IgD-negative memory B cell (primary cell): ENCODE results near the gene RSPRY1. TPM values are rescaled to one million over a fixed set of nuclear protein-coding genes. Genes with fewer than 3 reads are reported as not detected.
A peak's percentile ranks its signal among the peaks of the same experiment; 100 is the strongest.
"Not testable (repeated sequence)": the region's sequence is repeated elsewhere in the genome, so short reads cannot be mapped to it uniquely, and the experiment has no call there.

Source experiments
- H3K27ac Mint-ChIP-seq, 3 donors: one replicate each; pipeline ENCODE4 v1.8.0; 2020 to 2022; ENCODE audit warnings: mild to moderate bottlenecking in 3 of 3, mixed read lengths in 3 of 3, moderate library complexity in 1 of 3
- H3K27me3 Mint-ChIP-seq: one replicate; pipeline ENCODE4 v1.8.0; 2021; ENCODE audit warnings: mixed read lengths
- H3K36me3 Mint-ChIP-seq: one replicate; pipeline ENCODE4 v1.8.0; 2020; ENCODE audit warnings: mild to moderate bottlenecking, mixed read lengths
- H3K4me1 Mint-ChIP-seq, 3 donors: one replicate each; pipeline ENCODE4 v1.8.0; 2020 to 2022; ENCODE audit warnings: mixed read lengths in 3 of 3, mild to moderate bottlenecking in 1 of 3
- H3K4me3 Mint-ChIP-seq, 4 donors: one replicate each; pipeline ENCODE4 v1.8.0; 2020 to 2022; ENCODE audit warnings: mild to moderate bottlenecking in 4 of 4, mixed read lengths in 4 of 4, moderate library complexity in 3 of 4
- H3K9me3 Mint-ChIP-seq, 3 donors: one replicate each; pipeline ENCODE4 v1.8.0; 2020 to 2021; ENCODE audit warnings: mixed read lengths in 3 of 3, mild to moderate bottlenecking in 1 of 3
- polyA plus RNA-seq: library from polyadenylated mRNA; unstranded; fragments of 300-500 nt; fragmentation: Illumina TruSeq; gene quantifications from one replicate; pipeline ENCODE4 v1.2.3, GENCODE V29; 2021

Gene RSPRY1
- polyA plus RNA-seq, 1 donor from 2014 or later, result 38.2 TPM

- no peaks in the 10 kb centered on the region for H3K36me3 Mint-ChIP-seq
- no peak overlapping the region for H3K27ac Mint-ChIP-seq
- H3K4me3 Mint-ChIP-seq, result peak overlapping the region in 1 of 4 donors; percentile 81
- H3K4me1 Mint-ChIP-seq, result peaks cover 0 to 9% (median 5%) of the 10 kb centered on the region in 3 donors
- H3K9me3 Mint-ChIP-seq, result no peaks in the 10 kb centered on the region
- no peaks in the 10 kb centered on the region for H3K27me3 Mint-ChIP-seq
Measured at GRCh38 chr16:57258226-57258909, 72.2 kb downstream of the RSPRY1 start.

- peaks cover 0 to 9% (median 5%) of the 10 kb centered on the region in 3 donors for H3K4me1 Mint-ChIP-seq
- no peak overlapping the region for H3K27ac Mint-ChIP-seq
- no peaks in the 10 kb centered on the region for H3K9me3 Mint-ChIP-seq
- no peak overlapping the region for H3K4me3 Mint-ChIP-seq
- no peaks in the 10 kb centered on the region for H3K27me3 Mint-ChIP-seq
- no peaks in the 10 kb centered on the region for H3K36me3 Mint-ChIP-seq
Measured at GRCh38 chr16:57258910-57259475, 72.9 kb downstream of the RSPRY1 start.

- Mint-ChIP-seq H3K27ac (peak overlapping the region in 1 of 3 donors; percentile 8), H3K36me3 (no peaks in the 10 kb centered on the region), H3K4me1 (peaks cover 2 to 9% (median 9%) of the 10 kb centered on the region in 3 donors), H3K4me3 (peak overlapping the region in 2 of 4 donors; percentile 19 to 72), H3K9me3 (no peaks in the 10 kb centered on the region), H3K27me3 (no peaks in the 10 kb centered on the region)
Measured at GRCh38 chr16:57260294-57260929, 74.3 kb downstream of the RSPRY1 start.

GRCh38 chr16:57261806-57262205 is 75.7 kb downstream of the RSPRY1 start:
- no peaks in the 10 kb centered on the region for H3K36me3 Mint-ChIP-seq
- no peak overlapping the region for H3K4me3 Mint-ChIP-seq
- H3K4me1 Mint-ChIP-seq, result peaks cover 2 to 9% (median 9%) of the 10 kb centered on the region in 3 donors
- no peaks in the 10 kb centered on the region for H3K9me3 Mint-ChIP-seq
- no peaks in the 10 kb centered on the region for H3K27me3 Mint-ChIP-seq
- no peak overlapping the region for H3K27ac Mint-ChIP-seq

GRCh38 chr16:57262841-57263540 is 76.9 kb downstream of the RSPRY1 start:
- H3K4me3 Mint-ChIP-seq, result no peak overlapping the region
- H3K4me1 Mint-ChIP-seq, result peaks cover 2 to 9% (median 9%) of the 10 kb centered on the region in 3 donors
- no peaks in the 10 kb centered on the region for H3K9me3 Mint-ChIP-seq
- H3K27ac Mint-ChIP-seq, result peak overlapping the region in 1 of 3 donors; percentile 35
- no peaks in the 10 kb centered on the region for H3K36me3 Mint-ChIP-seq
- H3K27me3 Mint-ChIP-seq, result no peaks in the 10 kb centered on the region

- no peaks in the 10 kb centered on the region for H3K36me3 Mint-ChIP-seq
- H3K27ac Mint-ChIP-seq, result no peak overlapping the region
- H3K4me1 Mint-ChIP-seq, result peaks cover 2 to 9% (median 9%) of the 10 kb centered on the region in 3 donors
- no peaks in the 10 kb centered on the region for H3K9me3 Mint-ChIP-seq
- H3K27me3 Mint-ChIP-seq, result no peaks in the 10 kb centered on the region
- H3K4me3 Mint-ChIP-seq, result no peak overlapping the region
Measured at GRCh38 chr16:57263541-57264351, 77.6 kb downstream of the RSPRY1 start.

GRCh38 chr16:57264381-57264780 is 78.3 kb downstream of the RSPRY1 start:
- Mint-ChIP-seq H3K4me1 (peaks cover 2 to 9% (median 9%) of the 10 kb centered on the region in 3 donors), H3K4me3 (no peak overlapping the region), H3K36me3 (no peaks in the 10 kb centered on the region), H3K27ac (no peak overlapping the region), H3K27me3 (peaks cover 2% of the 10 kb centered on the region), H3K9me3 (no peaks in the 10 kb centered on the region)

- no peaks in the 10 kb centered on the region for H3K36me3 Mint-ChIP-seq
- H3K27ac Mint-ChIP-seq, result peak overlapping the region in 1 of 3 donors; percentile 74
- no peaks in the 10 kb centered on the region for H3K9me3 Mint-ChIP-seq
- H3K4me3 Mint-ChIP-seq, result no peak overlapping the region
- peaks cover 2 to 9% (median 8%) of the 10 kb centered on the region in 3 donors for H3K4me1 Mint-ChIP-seq
- peaks cover 2% of the 10 kb centered on the region for H3K27me3 Mint-ChIP-seq
Measured at GRCh38 chr16:57264950-57265371, 78.8 kb downstream of the RSPRY1 start.

GRCh38 chr16:57265850-57266530 is 79.9 kb downstream of the RSPRY1 start:
- no peak overlapping the region for H3K4me3 Mint-ChIP-seq
- no peaks in the 10 kb centered on the region for H3K36me3 Mint-ChIP-seq
- H3K4me1 Mint-ChIP-seq, result peaks cover 0 to 4% (median 2%) of the 10 kb centered on the region in 3 donors
- peaks cover 2% of the 10 kb centered on the region for H3K27me3 Mint-ChIP-seq
- no peak overlapping the region for H3K27ac Mint-ChIP-seq
- H3K9me3 Mint-ChIP-seq, result no peaks in the 10 kb centered on the region

- Mint-ChIP-seq H3K36me3 (no peaks in the 10 kb centered on the region), H3K4me3 (no peak overlapping the region), H3K9me3 (no peaks in the 10 kb centered on the region), H3K4me1 (peaks cover 0 to 4% (median 2%) of the 10 kb centered on the region in 3 donors), H3K27me3 (peaks cover 2% of the 10 kb centered on the region), H3K27ac (no peak overlapping the region)
Measured at GRCh38 chr16:57266531-57267260, 80.6 kb downstream of the RSPRY1 start.

- not testable (repeated sequence) for H3K27ac Mint-ChIP-seq, H3K4me1 Mint-ChIP-seq, H3K9me3 Mint-ChIP-seq, H3K27me3 Mint-ChIP-seq, H3K36me3 Mint-ChIP-seq, H3K4me3 Mint-ChIP-seq
Measured at GRCh38 chr16:57267343-57267742, 81.2 kb downstream of the RSPRY1 start.

- Mint-ChIP-seq H3K27me3 (peaks cover 2% of the 10 kb centered on the region), H3K27ac (peak overlapping the region in 2 of 3 donors; percentile 14 to 85), H3K36me3 (no peaks in the 10 kb centered on the region), H3K4me3 (no peak overlapping the region), H3K4me1 (peaks cover 0 to 4% (median 2%) of the 10 kb centered on the region in 3 donors), H3K9me3 (no peaks in the 10 kb centered on the region)
Measured at GRCh38 chr16:57268804-57269800, 83.0 kb downstream of the RSPRY1 start.
